HepG2 (cell line): ENCODE data around the gene HDAC4. TPM values are rescaled to one million over a fixed set of nuclear protein-coding genes. Genes with fewer than 3 reads are reported as not detected.
A peak's percentile ranks its signal among the peaks of the same experiment; 100 is the strongest.

ENCODE experiments used
- ARNT ChIP-seq: fragments of 450-650 bp; IDR thresholded peaks from 2 replicates; pipeline ENCODE4 v1.6.1; 2017
- ATF1 ChIP-seq: IDR thresholded peaks from 2 replicates; pipeline ENCODE4 v1.6.1; 2016; ENCODE audit warnings: mild to moderate bottlenecking, control low read depth
- FOXA1 ChIP-seq, 2 experiments: fragments of 450-650 bp in 1 of 2; sonication (generic) in 1 of 2; formaldehyde crosslinking in 1 of 2; IDR thresholded peaks; 2 replicates each; pipeline versions ENCODE4 v1.4.0 to v1.6.1; 2016 to 2020; ENCODE audit warnings: missing genetic modification reagents in 1 of 2
- FOXK2 ChIP-seq: fragments of 450-650 bp; IDR thresholded peaks from 2 replicates; pipeline ENCODE4 v1.6.1; 2016
- GABPA ChIP-seq, 2 experiments: IDR thresholded peaks; 2 replicates each; pipeline ENCODE4 v1.6.1; 2011 to 2016; ENCODE audit warnings: low read depth in 2 of 2, low read length in 1 of 2, missing biosample characterization in 1 of 2, missing genetic modification characterization in 1 of 2
- HDAC6 ChIP-seq: fragments of 200-600 bp; sonication (generic); IDR thresholded peaks from 2 replicates; pipeline ENCODE4 v1.7.0; 2017; ENCODE audit warnings: mild to moderate bottlenecking, antibody characterized with exemption, low read length, low read depth
- HMG20B ChIP-seq: conservative IDR thresholded peaks from 2 replicates; pipeline ENCODE4 v1.6.1; 2016; ENCODE audit warnings: missing genetic modification reagents, missing compliant biosample characterization
- HNRNPLL ChIP-seq: fragments of 200-400 bp; formaldehyde crosslinking; IDR thresholded peaks from 2 replicates; pipeline ENCODE4 v1.6.1; 2017; ENCODE audit warnings: mild to moderate bottlenecking, low read depth, low read length; ENCODE audit not compliant: poor library complexity, severe bottlenecking
- IRX3 ChIP-seq: sonication (generic); formaldehyde crosslinking; IDR thresholded peaks from 2 replicates; pipeline ENCODE4 v1.8.1; 2023; ENCODE audit warnings: mild to moderate bottlenecking, low read depth, missing genetic modification reagents, borderline replicate concordance
- LCORL ChIP-seq, 2 experiments: fragments of 450-650 bp in 1 of 2; sonication (generic) in 1 of 2; formaldehyde crosslinking in 1 of 2; IDR thresholded peaks; 2 replicates each; pipeline versions ENCODE4 v1.5.0 to v1.6.1; 2017 to 2020; ENCODE audit warnings: antibody characterized with exemption in 1 of 2, missing genetic modification reagents in 1 of 2
- MTA3 ChIP-seq: sonication (generic); formaldehyde crosslinking; IDR thresholded peaks from 2 replicates; pipeline ENCODE4 v1.4.0; 2020; ENCODE audit warnings: missing genetic modification reagents
- NBN ChIP-seq: fragments of 450-650 bp; conservative IDR thresholded peaks from 2 replicates; pipeline ENCODE4 v1.6.1; 2017
- NCOR1 ChIP-seq: fragments of 200-600 bp; sonication (generic); IDR thresholded peaks from 2 replicates; pipeline ENCODE4 v1.7.0; 2017; ENCODE audit warnings: antibody characterized with exemption, low read length, borderline replicate concordance
- NR3C1 ChIP-seq: sonication (generic); formaldehyde crosslinking; IDR thresholded peaks from 2 replicates; pipeline ENCODE4 v1.4.0; 2020; ENCODE audit warnings: missing genetic modification reagents
- PHB2 ChIP-seq: fragments of 450-650 bp; IDR thresholded peaks from 2 replicates; pipeline ENCODE4 v1.6.1; 2018; ENCODE audit not compliant: partially characterized antibody
- TBP ChIP-seq: sonication (generic); formaldehyde crosslinking; IDR thresholded peaks from 2 replicates; pipeline ENCODE4 v1.5.0; 2020; ENCODE audit warnings: missing genetic modification reagents
- ZNF251 ChIP-seq: sonication (generic); formaldehyde crosslinking; IDR thresholded peaks from 2 replicates; pipeline ENCODE4 v1.9.0; 2021; ENCODE audit warnings: mild to moderate bottlenecking, missing genetic modification reagents
- ZNF562 ChIP-seq: sonication (generic); formaldehyde crosslinking; IDR thresholded peaks from 2 replicates; pipeline ENCODE4 v1.8.0; 2022; ENCODE audit warnings: missing genetic modification reagents, borderline replicate concordance
- polyA plus RNA-seq, 8 experiments: library from polyadenylated mRNA; depleted of rRNA in 3 of 8; stranded (reverse) in 7 of 8; unstranded in 1 of 8; fragments of >200 nt; fragmentation: Illumina TruSeq in 4 of 8; extraction: Trizol in 4 of 8; gene quantifications; 2 replicates each; pipeline versions ENCODE4 v1.2.1 to v1.2.3, GENCODE V29; 2011 to 2016; ENCODE audit warnings: low read depth in 4 of 8, missing spikeins in 1 of 8, mixed read lengths in 1 of 8; ENCODE audit not compliant: insufficient read depth in 1 of 8
- total RNA-seq, 5 experiments: library from RNA; depleted of rRNA; stranded (reverse); fragments of >200 nt; fragmentation: Illumina TruSeq; extraction: Trizol; gene quantifications; 2 replicates each; pipeline ENCODE4 v1.2.3, GENCODE V29; 2016; ENCODE audit warnings: low read depth in 1 of 5
- TF ChIP-seq, protein P1 (sequence below): sonication (generic); formaldehyde crosslinking; IDR thresholded peaks from 2 replicates; pipeline ENCODE4 v1.4.0; 2020; ENCODE audit warnings: missing genetic modification reagents
- TF ChIP-seq, protein P2 (sequence below): sonication (generic); formaldehyde crosslinking; conservative IDR thresholded peaks from 2 replicates; pipeline ENCODE4 v1.4.0; 2020; ENCODE audit warnings: missing genetic modification reagents
- TF ChIP-seq, protein P3 (sequence below): sonication (generic); formaldehyde crosslinking; IDR thresholded peaks from 2 replicates; pipeline ENCODE4 v1.4.0; 2020; ENCODE audit warnings: low read depth, missing genetic modification reagents
- TF ChIP-seq, protein P4 (sequence below): sonication (generic); formaldehyde crosslinking; IDR thresholded peaks from 2 replicates; pipeline ENCODE4 v1.4.0; 2020; ENCODE audit warnings: mild to moderate bottlenecking, missing genetic modification reagents, borderline replicate concordance

The HDAC4 gene
- total and polyA plus RNA-seq, 2 of the 13 experiments (the other 11 are each of a cell fraction or from before 2014, with no cell fraction given), result 10.1 to 11.5 TPM

DNA sequence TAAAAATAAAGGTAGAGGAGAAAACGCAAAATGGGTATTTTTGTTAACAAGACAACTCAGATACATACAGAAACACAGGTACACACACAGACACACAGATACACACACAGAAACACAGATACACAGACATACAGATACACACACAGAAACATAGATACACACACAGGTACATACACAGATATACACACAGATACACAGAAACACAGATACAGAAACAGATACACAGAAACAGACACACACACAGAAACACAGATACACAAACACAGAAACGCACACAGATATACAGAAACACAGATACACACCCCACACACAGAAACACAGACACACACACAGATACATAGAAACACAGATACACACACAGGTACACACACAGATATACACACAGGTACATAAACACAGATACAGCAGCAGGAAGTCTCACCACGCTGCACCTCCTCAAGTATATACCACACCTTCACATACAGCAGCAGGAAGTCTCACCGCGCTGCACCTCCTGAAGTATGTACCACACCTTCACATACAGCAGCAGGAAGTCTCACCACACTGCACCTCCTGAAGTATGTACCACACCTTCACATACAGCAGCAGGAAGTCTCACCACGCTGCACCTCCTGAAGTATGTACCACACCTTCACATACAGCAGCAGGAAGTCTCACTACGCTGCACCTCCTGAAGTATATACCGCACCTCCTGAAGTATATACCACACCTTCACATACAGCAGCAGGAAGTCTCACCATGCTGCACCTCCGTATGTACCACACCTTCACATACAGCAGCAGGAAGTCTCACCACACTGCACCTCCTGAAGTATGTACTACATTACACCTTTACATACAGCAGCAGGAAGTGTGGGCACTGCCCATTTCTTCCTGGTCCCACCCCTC, 250.5 kb downstream of the HDAC4 start (continued):
- no peak for TF ChIP-seq GABPA (IDR thresholded peaks at IDR 0.05; ENCODE audit: low read depth, low read length)
- no peak for TF ChIP-seq GABPA (CRISPR knock-in tag; IDR thresholded peaks at IDR 0.05; ENCODE audit: low read depth)
- no peak for TF ChIP-seq HDAC6
- TF ChIP-seq FOXA1 (IDR thresholded peaks at IDR 0.05), result 0 out of 2 replicates have a peak, but pooled peaks have one; percentile 17
- no peak for TF ChIP-seq FOXA1 (CRISPR knock-in tag; IDR thresholded peaks at IDR 0.05)
- TF ChIP-seq HMG20B (CRISPR knock-in tag), result no peak
- TF ChIP-seq ZNF251 (CRISPR knock-in tag), result no peak
- no peak for TF ChIP-seq ATF1 (CRISPR knock-in tag)
- TF ChIP-seq FOXK2, result no peak
- TF ChIP-seq LCORL (IDR thresholded peaks at IDR 0.05), result peak; percentile 15; the same call in 1 of the 2 replicates
- no peak for TF ChIP-seq LCORL (CRISPR knock-in tag; IDR thresholded peaks at IDR 0.05)
- TF ChIP-seq, protein P1, sequence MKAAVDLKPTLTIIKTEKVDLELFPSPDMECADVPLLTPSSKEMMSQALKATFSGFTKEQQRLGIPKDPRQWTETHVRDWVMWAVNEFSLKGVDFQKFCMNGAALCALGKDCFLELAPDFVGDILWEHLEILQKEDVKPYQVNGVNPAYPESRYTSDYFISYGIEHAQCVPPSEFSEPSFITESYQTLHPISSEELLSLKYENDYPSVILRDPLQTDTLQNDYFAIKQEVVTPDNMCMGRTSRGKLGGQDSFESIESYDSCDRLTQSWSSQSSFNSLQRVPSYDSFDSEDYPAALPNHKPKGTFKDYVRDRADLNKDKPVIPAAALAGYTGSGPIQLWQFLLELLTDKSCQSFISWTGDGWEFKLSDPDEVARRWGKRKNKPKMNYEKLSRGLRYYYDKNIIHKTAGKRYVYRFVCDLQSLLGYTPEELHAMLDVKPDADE (CRISPR knock-in tag), result no peak
- no peak for TF ChIP-seq NCOR1
- no peak for TF ChIP-seq HNRNPLL
- no peak for TF ChIP-seq TBP (CRISPR knock-in tag)
- no peak for TF ChIP-seq IRX3 (CRISPR knock-in tag)
- TF ChIP-seq ZNF562 (CRISPR knock-in tag), result no peak
- TF ChIP-seq, protein P2, sequence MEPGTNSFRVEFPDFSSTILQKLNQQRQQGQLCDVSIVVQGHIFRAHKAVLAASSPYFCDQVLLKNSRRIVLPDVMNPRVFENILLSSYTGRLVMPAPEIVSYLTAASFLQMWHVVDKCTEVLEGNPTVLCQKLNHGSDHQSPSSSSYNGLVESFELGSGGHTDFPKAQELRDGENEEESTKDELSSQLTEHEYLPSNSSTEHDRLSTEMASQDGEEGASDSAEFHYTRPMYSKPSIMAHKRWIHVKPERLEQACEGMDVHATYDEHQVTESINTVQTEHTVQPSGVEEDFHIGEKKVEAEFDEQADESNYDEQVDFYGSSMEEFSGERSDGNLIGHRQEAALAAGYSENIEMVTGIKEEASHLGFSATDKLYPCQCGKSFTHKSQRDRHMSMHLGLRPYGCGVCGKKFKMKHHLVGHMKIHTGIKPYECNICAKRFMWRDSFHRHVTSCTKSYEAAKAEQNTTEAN, result no peak
- TF ChIP-seq PHB2, result peak; percentile 25
- TF ChIP-seq NR3C1 (CRISPR knock-in tag), result no peak
- TF ChIP-seq MTA3 (CRISPR knock-in tag), result no peak
- 0 out of 2 replicates have a peak, but pooled peaks have one; percentile 37 for TF ChIP-seq ARNT
- TF ChIP-seq, protein P3, sequence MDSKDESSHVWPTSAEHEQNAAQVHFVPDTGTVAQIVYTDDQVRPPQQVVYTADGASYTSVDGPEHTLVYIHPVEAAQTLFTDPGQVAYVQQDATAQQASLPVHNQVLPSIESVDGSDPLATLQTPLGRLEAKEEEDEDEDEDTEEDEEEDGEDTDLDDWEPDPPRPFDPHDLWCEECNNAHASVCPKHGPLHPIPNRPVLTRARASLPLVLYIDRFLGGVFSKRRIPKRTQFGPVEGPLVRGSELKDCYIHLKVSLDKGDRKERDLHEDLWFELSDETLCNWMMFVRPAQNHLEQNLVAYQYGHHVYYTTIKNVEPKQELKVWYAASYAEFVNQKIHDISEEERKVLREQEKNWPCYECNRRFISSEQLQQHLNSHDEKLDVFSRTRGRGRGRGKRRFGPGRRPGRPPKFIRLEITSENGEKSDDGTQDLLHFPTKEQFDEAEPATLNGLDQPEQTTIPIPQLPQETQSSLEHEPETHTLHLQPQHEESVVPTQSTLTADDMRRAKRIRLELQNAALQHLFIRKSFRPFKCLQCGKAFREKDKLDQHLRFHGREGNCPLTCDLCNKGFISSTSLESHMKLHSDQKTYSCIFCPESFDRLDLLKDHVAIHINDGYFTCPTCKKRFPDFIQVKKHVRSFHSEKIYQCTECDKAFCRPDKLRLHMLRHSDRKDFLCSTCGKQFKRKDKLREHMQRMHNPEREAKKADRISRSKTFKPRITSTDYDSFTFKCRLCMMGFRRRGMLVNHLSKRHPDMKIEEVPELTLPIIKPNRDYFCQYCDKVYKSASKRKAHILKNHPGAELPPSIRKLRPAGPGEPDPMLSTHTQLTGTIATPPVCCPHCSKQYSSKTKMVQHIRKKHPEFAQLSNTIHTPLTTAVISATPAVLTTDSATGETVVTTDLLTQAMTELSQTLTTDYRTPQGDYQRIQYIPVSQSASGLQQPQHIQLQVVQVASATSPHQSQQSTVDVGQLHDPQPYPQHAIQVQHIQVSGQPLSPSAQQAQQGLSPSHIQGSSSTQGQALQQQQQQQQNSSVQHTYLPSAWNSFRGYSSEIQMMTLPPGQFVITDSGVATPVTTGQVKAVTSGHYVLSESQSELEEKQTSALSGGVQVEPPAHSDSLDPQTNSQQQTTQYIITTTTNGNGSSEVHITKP (CRISPR knock-in tag), result no peak
- TF ChIP-seq, protein P4, sequence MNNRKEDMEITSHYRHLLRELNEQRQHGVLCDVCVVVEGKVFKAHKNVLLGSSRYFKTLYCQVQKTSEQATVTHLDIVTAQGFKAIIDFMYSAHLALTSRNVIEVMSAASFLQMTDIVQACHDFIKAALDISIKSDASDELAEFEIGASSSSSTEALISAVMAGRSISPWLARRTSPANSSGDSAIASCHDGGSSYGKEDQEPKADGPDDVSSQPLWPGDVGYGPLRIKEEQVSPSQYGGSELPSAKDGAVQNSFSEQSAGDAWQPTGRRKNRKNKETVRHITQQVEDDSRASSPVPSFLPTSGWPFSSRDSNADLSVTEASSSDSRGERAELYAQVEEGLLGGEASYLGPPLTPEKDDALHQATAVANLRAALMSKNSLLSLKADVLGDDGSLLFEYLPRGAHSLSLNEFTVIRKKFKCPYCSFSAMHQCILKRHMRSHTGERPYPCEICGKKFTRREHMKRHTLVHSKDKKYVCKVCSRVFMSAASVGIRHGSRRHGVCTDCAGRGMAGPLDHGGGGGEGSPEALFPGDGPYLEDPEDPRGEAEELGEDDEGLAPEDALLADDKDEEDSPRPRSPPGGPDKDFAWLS (CRISPR knock-in tag), result no peak
- peak; percentile 94 for TF ChIP-seq NBN
